Loucy (cell line): ENCODE measurements around the gene RANBP3.

Experiments used
- CTCF ChIP-seq: fragments of 200-600 bp; sonication (generic); conservative IDR thresholded peaks from 2 replicates; pipeline ENCODE4 v1.5.1; 2014; ENCODE audit warnings: mild to moderate bottlenecking, antibody characterized with exemption, low read length
- EZH2phosphoT487 ChIP-seq: fragments of 200-600 bp; IDR thresholded peaks from 2 replicates; pipeline ENCODE4 v1.6.1; 2018; ENCODE audit warnings: antibody characterized with exemption, mild to moderate bottlenecking, moderate library complexity, borderline replicate concordance

- TF ChIP-seq CTCF (no peak), EZH2phosphoT487 (no peak)
Observed at GRCh38 chr19:5973867-5974635, 3.9 kb downstream of the RANBP3 start.
